Activated gamma-delta T cell (primary cell): ENCODE data around the gene KCNIP4.

Experiments used
- DNase-seq: peaks from one replicate; lab custom pipeline; 2025; lab: John Stamatoyannopoulos, UW

The KCNIP4 gene

GRCh38 chr4:20954541-20954940 is 994.0 kb downstream of the KCNIP4 start:
- no peak for DNase-seq

- no peak for DNase-seq
These were observed 1003.6 kb downstream of the KCNIP4 start for GRCh38 chr4:20944961-20945360.

GRCh38 chr4:20944451-20944850 is 1004.1 kb downstream of the KCNIP4 start:
- no peak for DNase-seq

- no peak for DNase-seq
These were observed 1010.4 kb downstream of the KCNIP4 start for GRCh38 chr4:20938204-20938603.

- DNase-seq, result no peak
These were observed 1022.0 kb downstream of the KCNIP4 start for GRCh38 chr4:20926529-20926928.

- no peak for DNase-seq
These were observed 1023.4 kb downstream of the KCNIP4 start for GRCh38 chr4:20925176-20925575.

GRCh38 chr4:20922962-20923361 is 1025.6 kb downstream of the KCNIP4 start:
- DNase-seq, result no peak

GRCh38 chr4:20916106-20916505 is 1032.5 kb downstream of the KCNIP4 start:
- DNase-seq, result no peak

- no peak for DNase-seq
These were observed 1043.6 kb downstream of the KCNIP4 start for GRCh38 chr4:20904966-20905365.

- DNase-seq, result no peak
These were observed 1046.7 kb downstream of the KCNIP4 start for GRCh38 chr4:20901851-20902250.

- DNase-seq, result no peak
These were observed 1049.0 kb downstream of the KCNIP4 start for GRCh38 chr4:20899591-20899990.

GRCh38 chr4:20895988-20896387 is 1052.6 kb downstream of the KCNIP4 start:
- DNase-seq, result no peak

GRCh38 chr4:20895208-20895607 is 1053.4 kb downstream of the KCNIP4 start:
- DNase-seq, result no peak

GRCh38 chr4:20890761-20891160 is 1057.8 kb downstream of the KCNIP4 start:
- no peak for DNase-seq

- no peak for DNase-seq
These were observed 1058.7 kb downstream of the KCNIP4 start for GRCh38 chr4:20889901-20890300.

- no peak for DNase-seq
These were observed 1064.9 kb downstream of the KCNIP4 start for GRCh38 chr4:20883677-20884076.

- no peak for DNase-seq
These were observed 1065.3 kb downstream of the KCNIP4 start for GRCh38 chr4:20883231-20883630.

- no peak for DNase-seq
These were observed 1066.1 kb downstream of the KCNIP4 start for GRCh38 chr4:20882500-20882899.

- no peak for DNase-seq
These were observed 1066.9 kb downstream of the KCNIP4 start for GRCh38 chr4:20881658-20882057.

- no peak for DNase-seq
These were observed 1069.8 kb downstream of the KCNIP4 start for GRCh38 chr4:20878806-20879205.

GRCh38 chr4:20870436-20870835 is 1078.1 kb downstream of the KCNIP4 start:
- no peak for DNase-seq

- DNase-seq, result no peak
These were observed 1080.5 kb downstream of the KCNIP4 start for GRCh38 chr4:20868108-20868507.

GRCh38 chr4:20860878-20861277 is 1087.7 kb downstream of the KCNIP4 start:
- no peak for DNase-seq

- no peak for DNase-seq
These were observed 1089.3 kb downstream of the KCNIP4 start for GRCh38 chr4:20859097-20859781.
